ENCODE results near the gene PLEKHA3.

PLEKHA3 gene

GRCh38 chr2:178536037-178536436, 55.8 kb downstream of the PLEKHA3 start:
- Histone ChIP-seq H3K27me3 (ENCODE audit: control insufficient read depth in 1 of 2, insufficient read depth in 2 of 2, low read length in 2 of 2) (no peaks in the 10 kb centered on the region), H3K4me3 (ENCODE audit: low read length in 2 of 2) (no peak overlapping the region), H3K36me3 (ENCODE audit: control insufficient read depth in 2 of 2, insufficient read depth in 2 of 2, low read length in 2 of 2) (peaks cover 25 to 31% of the 10 kb centered on the region in 2 donors), H3K9me3 (ENCODE audit: control insufficient read depth in 2 of 2, low read length in 2 of 2) (no peaks in the 10 kb centered on the region), H3K4me1 (ENCODE audit: control insufficient read depth, insufficient read depth, low read length) (no peaks in the 10 kb centered on the region), H3K27ac (ENCODE audit: low read length) (no peak overlapping the region), H3K9ac (ENCODE audit: low read length in 2 of 2) (no peak overlapping the region)

GRCh38 chr2:178542161-178542560, 61.9 kb downstream of the PLEKHA3 start:
- Histone ChIP-seq H3K4me3 (ENCODE audit: low read length in 2 of 2) (no peak overlapping the region), H3K4me1 (ENCODE audit: control insufficient read depth, insufficient read depth, low read length) (no peaks in the 10 kb centered on the region), H3K27ac (ENCODE audit: low read length) (no peak overlapping the region), H3K27me3 (ENCODE audit: control insufficient read depth in 1 of 2, insufficient read depth in 2 of 2, low read length in 2 of 2) (no peaks in the 10 kb centered on the region), H3K9me3 (ENCODE audit: control insufficient read depth in 2 of 2, low read length in 2 of 2) (no peaks in the 10 kb centered on the region), H3K9ac (ENCODE audit: low read length in 2 of 2) (no peak overlapping the region), H3K36me3 (ENCODE audit: control insufficient read depth in 2 of 2, insufficient read depth in 2 of 2, low read length in 2 of 2) (peaks cover 35 to 36% of the 10 kb centered on the region in 2 donors)

DNA sequence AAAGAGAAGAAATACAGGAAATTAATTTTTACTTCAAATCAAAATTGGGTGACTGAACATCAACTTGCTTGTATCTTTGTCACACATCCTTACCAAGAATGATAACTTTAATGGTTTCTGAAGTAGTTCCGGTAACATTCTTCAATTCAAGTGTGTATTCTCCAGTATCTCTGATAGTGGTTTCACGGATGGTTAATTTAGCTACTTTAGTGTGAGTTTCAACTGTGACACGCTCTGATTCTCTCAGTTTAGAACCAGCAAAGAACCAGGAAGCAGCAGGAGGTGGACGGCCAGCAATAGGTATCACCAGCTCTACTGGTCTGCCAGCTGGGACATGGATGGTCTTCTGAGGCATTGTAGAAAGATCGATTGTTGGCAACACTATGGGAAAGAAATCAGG, 62.3 kb downstream of the PLEKHA3 start:
- Histone ChIP-seq H3K9me3 (ENCODE audit: control insufficient read depth in 2 of 2, low read length in 2 of 2) (no peaks in the 10 kb centered on the region), H3K4me1 (ENCODE audit: control insufficient read depth, insufficient read depth, low read length) (no peaks in the 10 kb centered on the region), H3K36me3 (ENCODE audit: control insufficient read depth in 2 of 2, insufficient read depth in 2 of 2, low read length in 2 of 2) (peaks cover 33% of the 10 kb centered on the region in 2 donors), H3K9ac (ENCODE audit: low read length in 2 of 2) (no peak overlapping the region), H3K27me3 (ENCODE audit: control insufficient read depth in 1 of 2, insufficient read depth in 2 of 2, low read length in 2 of 2) (no peaks in the 10 kb centered on the region), H3K4me3 (ENCODE audit: low read length in 2 of 2) (no peak overlapping the region), H3K27ac (ENCODE audit: low read length) (no peak overlapping the region)

DNA sequence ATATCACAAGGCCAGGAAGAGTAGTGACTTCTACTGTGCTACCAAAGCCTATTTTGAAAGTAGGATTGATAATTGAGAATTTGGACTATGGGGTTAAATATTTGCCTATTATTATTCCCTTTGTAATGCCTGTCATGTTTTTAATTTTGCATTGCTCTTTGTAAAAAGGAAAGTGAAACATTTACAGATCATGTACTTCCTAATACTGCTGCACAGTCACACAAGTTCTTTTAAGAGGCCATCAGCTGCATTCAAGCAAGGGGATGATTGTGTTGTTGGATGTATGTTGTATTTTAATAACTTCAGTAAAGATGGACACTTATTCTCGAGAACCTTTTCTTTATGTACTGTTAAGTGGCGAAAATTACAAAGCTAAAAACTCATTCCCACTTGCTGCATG, 70.1 kb downstream of the PLEKHA3 start:
- Histone ChIP-seq H3K27ac (ENCODE audit: low read length) (no peak overlapping the region), H3K36me3 (ENCODE audit: control insufficient read depth in 2 of 2, insufficient read depth in 2 of 2, low read length in 2 of 2) (peaks cover 7 to 17% of the 10 kb centered on the region in 2 donors), H3K4me1 (ENCODE audit: control insufficient read depth, insufficient read depth, low read length) (no peaks in the 10 kb centered on the region)

DNA sequence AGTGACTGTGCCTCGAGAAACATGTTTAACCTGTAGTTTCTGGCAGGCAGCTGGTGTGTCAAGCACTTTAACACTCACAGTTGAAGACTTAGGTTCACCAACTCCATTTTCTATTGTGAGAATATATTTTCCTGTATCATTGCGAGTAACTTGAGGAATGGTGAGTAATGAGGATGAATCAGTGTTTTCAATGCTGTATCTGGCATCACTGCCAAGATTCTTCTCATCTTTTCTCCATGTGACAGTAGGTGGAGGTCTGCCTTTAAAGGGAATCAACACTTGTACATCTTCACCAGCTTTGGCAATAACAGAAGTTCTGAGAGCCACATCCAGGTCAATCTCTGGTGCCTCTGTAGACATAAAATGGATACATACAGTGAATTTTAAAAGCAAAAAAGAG, 72.8 kb downstream of the PLEKHA3 start:
- Histone ChIP-seq H3K27ac (ENCODE audit: low read length) (no peak overlapping the region), H3K27me3 (ENCODE audit: control insufficient read depth in 1 of 2, insufficient read depth in 2 of 2, low read length in 2 of 2) (no peaks in the 10 kb centered on the region), H3K4me1 (ENCODE audit: control insufficient read depth, insufficient read depth, low read length) (no peaks in the 10 kb centered on the region), H3K36me3 (ENCODE audit: control insufficient read depth in 2 of 2, insufficient read depth in 2 of 2, low read length in 2 of 2) (peaks cover 4% of the 10 kb centered on the region in 2 donors), H3K9me3 (ENCODE audit: control insufficient read depth in 2 of 2, low read length in 2 of 2) (no peaks in the 10 kb centered on the region), H3K4me3 (ENCODE audit: low read length in 2 of 2) (no peak overlapping the region), H3K9ac (ENCODE audit: low read length in 2 of 2) (no peak overlapping the region)

More for the DNA sequence above, 70.1 kb downstream of the PLEKHA3 start:
- Histone ChIP-seq H3K9ac (ENCODE audit: low read length in 2 of 2) (no peak overlapping the region), H3K27me3 (ENCODE audit: control insufficient read depth in 1 of 2, insufficient read depth in 2 of 2, low read length in 2 of 2) (no peaks in the 10 kb centered on the region), H3K9me3 (ENCODE audit: control insufficient read depth in 2 of 2, low read length in 2 of 2) (no peaks in the 10 kb centered on the region), H3K4me3 (ENCODE audit: low read length in 2 of 2) (no peak overlapping the region)
